Measurements from ENCODE around the gene HIP1R. TPM values are rescaled to one million over a fixed set of nuclear protein-coding genes. Genes with fewer than 3 reads are reported as not detected.
"Not testable (repeated sequence)": the region's sequence is repeated elsewhere in the genome, so short reads cannot be mapped to it uniquely, and the experiment has no call there.

The HIP1R gene
- total RNA-seq, 1 donor from 2014 or later = 33.7 TPM

DNA sequence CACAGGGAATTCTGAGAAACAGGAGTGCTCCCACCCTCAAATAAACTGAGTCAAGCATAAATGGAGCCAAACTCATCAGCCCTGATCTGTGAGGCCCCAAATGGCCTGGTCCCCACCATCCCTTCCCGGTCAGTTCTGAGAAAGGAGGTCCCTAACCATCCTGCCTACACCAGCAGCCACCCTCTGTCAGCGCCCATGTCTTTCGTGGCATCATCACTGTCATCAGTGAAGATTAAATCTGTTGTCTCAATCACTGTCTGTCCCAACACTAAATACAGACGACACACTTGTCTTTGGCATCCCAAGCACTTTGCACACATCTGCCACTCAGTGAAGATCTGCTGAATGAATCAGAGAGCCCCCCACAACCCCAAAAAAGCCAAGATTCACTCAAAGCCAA is 38.3 kb downstream of the HIP1R start:
- DNase-seq = no peak

DNA sequence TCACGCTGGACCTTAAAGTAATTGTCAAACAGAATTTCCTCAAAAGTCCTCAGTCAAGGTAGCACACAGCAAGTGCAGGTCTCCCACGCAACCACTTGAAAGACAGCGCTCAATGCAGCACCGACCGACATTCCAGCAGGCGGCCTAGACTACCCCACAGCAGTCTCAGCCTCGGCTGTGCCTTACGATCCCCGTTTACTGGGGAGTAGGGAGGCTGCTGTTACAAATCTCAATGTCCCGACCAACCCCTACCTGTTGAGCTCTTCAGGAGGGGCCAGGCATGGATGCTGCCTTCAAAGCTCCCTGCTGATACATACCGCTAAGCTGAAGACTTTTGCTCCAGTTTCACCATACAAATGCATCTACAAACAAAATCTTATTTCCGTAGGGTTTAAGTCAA is 38.8 kb downstream of the HIP1R start:
- DNase-seq = no peak

DNA sequence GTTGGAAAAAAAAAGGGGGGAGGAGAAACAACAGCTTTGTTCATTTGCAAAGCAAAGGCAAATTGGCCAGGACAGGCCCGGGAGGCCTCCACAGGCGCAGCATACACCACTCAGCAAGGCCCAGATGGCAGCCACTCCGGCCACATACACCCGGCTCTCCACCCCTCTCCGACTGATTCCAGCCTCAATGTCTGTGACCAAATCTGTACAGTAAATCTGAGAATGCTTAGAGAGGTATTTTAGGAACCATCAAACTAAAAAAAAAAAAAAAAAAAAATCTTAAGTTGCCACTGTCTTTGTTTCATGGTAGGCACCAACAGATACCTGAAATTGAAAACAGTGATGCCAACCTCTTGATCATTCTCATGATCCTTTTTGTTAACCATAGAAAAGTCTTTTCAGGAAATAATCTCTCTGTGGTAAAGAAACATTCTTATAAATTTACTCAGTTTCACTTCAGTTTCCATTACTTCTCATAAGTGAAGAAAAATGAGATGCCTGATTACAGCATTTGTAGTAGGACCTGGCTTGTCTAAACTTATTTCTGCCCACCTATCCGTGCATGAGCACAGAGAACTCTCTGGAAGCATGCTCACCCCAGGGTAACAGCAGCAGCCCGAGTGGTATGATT is 40.4 kb downstream of the HIP1R start:
- no peak for DNase-seq

DNA sequence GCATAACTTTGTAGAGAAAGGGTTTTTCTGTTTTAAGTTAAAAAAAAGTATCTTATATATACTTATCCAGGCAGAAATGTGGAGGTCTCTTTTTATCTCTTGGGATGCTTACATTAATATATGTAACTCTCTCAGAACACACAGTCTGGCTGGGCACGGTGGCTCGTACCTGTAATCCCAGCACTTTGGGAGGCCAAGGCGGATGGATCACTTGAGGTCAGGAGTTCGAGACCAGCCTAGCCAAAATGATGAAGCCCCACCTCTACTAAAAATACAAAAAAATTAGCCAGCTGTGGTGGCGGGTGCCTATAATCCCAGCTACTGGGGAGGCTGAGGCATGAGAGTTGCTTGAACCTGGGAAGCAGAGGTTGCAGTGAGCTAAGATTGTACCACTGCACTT is 41.0 kb downstream of the HIP1R start:
- DNase-seq = not testable (repeated sequence)

DNA sequence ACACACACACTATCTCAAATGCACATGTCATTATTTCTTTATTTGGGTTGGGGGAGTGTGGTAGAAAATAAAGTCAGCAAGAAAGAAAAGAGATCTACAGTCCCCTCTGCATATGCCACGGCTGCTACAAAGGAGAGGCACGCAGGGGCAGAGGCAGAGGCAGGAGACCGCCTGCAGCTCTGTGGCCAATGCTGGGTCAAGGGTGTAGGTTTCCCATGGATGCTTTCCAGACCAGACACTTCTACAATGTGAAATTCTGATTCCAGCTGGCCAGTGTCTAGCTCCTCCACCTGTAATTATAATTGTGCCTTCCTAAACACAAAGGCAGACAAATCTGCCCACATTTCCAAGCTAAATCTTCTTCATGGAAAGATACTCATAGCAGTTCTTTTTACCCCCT is 41.5 kb downstream of the HIP1R start:
- DNase-seq = no peak

DNA sequence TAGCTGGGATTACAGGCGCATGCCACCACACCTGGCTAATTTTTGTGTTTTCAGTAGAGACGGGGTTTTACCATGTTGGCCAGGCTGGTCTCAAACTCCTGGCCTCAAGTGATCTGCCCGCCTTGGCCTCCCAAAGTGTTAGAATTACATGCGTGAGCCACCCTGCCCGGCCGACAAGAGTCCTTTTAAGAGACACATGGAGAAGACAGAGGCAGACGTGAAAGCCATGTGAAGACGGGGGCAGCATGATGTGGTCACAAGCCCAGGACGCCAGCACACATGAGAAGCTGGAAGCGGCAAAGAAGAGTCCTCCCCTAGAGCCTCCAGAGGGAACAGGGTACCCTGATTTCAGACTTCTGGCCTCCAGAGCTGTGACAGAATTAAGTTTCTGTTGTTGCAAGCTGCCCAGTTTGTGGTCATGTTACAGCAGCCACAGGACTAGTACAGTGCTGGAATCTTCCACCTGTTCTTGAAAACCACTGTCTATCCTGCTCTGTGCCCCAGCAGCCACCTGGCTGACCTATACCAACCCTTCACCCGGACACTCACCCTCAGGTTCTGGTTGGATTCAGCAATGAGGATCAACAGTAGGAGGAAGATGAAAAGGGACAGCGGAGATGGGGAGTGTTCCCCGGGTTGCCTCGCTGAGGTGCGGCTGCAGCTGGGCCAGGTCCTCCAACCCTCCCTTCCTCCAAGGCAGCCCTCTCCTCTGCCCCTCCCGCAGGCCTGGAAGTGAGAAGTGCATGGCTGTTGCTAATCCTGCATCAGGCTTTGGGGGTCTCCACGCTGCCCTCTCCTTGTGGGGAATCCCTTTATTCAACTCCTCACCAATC is 43.7 kb downstream of the HIP1R start:
- no peak for DNase-seq

DNA sequence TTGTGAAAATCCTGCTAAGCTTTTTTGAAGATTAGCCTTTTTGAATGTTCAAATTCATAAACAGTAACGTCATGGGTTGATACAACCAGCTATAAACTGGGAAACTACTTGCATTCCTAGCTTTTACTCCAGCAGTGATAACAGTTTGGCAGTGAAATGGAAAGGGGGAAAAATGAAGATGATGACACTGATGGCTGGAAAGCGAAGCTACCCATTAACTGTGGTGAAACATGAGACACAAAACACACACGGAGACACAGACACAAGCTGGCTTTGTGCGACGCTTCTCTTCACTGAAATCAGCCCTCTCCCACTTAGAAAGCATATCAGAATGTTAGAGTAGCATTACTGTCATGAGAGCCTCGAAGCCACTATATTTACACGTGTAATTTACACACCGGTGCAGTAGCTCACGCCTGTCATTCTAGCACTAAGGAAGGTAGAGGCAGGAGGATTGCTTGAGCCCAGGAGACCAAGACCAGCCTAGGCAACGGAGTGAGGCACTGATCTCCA is 45.0 kb downstream of the HIP1R start:
- DNase-seq = peak; percentile 22

DNA sequence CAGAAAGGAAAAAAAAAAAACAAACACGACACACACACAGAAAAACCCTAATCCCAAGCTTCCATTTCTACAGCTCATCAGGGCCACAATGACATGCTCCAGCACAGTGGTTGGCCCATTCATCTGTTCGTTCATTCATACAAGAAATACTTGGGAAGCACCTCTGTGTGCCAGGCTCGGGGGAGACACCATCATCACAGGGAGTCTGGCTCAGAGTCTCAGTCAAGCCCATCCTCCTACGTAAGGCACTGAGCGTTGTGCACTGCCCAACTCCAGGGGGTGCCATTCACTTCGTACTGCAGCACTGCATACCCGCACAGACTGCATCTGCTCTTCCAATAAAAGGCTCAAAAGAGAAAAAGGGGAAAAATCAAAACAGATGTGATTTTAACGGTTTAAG is 45.4 kb downstream of the HIP1R start:
- DNase-seq = peak; percentile 54

DNA sequence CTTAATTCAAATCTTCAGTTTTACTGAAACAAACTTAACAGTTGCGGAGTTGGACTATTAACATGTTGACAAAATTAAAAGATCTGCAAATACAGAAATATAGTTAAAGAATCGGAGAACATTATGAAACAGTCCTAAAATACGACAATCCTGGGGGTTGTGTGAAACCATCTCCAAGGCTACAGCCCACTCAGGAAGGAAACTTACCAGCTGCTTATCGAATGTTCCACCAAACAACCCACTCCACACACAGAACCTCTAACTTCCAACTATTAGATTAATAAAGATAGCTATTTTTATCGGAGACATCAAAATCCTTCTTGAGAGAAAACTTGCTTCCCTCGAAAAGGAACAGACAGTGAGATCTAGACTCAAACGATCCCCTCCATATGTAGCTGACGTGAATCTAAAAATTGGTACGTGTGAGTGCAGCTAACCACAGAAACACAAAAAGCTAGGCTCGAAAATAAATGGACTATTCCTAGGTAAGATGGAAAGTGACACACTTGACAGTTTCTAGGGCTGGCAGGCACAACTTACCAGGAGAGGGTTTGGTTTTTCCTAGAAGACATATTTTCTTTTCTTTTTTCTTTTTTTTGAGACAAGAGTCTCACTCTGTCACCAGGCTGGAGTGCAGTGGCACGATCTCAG is 47.8 kb downstream of the HIP1R start:
- no peak for DNase-seq

DNA sequence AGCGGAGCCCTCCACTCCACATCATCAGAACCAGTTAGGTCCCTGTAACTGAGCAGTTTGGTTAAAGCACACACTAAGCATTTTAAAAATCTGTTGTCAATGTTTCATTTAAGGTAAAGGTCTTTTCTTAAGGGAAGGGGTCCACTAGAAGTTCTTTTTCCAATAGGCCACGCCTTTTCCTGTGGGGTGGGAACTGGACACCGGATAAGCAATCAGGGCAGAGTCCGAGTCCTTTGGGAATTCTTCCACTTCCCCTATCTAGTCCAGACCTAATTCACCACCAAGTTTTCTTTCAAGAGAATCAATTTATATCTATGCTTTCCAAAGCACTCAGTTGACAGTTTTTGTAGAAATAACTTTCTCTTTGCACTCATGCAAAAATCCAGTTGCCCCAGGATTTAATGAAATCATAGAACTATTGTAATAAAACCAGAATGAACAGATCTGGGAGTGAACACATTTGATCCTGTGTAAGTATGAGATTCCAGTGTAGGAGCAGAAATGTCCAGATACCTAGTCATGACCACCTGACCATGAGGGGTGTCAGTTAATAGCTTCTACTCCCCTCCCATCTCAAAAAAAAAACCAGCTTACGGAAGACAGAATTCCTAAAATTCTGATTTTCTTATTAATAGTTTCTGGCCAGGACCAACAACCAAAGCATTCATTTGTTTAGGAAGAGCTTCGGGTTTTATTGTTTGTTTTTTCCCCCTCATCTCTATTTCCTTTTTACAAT is 49.0 kb downstream of the HIP1R start:
- no peak for DNase-seq

DNA sequence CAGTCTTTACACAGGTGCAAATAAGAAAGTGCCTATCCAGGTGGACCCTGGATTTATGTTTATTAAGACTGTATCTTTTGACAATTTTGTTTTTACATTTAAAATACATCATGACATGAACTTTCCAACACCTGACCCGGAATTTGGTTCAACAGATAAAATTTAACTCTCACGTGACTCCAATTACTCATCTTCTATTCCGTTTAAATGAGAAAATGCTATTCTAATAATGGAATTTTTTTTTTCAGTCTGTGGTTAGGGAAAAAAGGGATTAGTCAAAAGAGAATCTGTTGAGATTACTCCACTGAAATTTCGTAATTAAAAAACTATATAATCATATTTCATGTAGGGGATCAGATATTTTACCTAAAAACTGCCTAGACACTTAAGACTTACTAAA is 49.6 kb downstream of the HIP1R start:
- DNase-seq = no peak

DNA sequence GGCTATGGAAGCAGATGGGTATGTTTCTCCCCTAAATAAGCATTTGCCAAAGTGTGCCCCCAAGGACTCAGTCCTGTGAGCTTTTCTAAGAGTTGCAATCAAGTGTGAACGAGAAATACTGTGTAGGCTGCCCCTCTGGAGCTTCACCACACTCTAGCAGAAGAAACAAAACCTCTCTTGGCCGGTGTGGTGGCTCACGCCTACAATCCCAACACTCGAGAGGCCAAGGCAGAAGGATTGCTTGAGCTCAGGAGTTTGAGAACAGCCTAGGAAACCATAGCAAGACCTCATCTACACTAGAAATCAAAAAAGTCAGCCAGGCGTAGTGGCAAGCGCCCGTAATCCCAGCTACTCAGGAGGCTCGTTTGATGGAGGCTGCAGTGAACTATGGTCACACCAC is 50.9 kb downstream of the HIP1R start:
- DNase-seq = no peak

DNA sequence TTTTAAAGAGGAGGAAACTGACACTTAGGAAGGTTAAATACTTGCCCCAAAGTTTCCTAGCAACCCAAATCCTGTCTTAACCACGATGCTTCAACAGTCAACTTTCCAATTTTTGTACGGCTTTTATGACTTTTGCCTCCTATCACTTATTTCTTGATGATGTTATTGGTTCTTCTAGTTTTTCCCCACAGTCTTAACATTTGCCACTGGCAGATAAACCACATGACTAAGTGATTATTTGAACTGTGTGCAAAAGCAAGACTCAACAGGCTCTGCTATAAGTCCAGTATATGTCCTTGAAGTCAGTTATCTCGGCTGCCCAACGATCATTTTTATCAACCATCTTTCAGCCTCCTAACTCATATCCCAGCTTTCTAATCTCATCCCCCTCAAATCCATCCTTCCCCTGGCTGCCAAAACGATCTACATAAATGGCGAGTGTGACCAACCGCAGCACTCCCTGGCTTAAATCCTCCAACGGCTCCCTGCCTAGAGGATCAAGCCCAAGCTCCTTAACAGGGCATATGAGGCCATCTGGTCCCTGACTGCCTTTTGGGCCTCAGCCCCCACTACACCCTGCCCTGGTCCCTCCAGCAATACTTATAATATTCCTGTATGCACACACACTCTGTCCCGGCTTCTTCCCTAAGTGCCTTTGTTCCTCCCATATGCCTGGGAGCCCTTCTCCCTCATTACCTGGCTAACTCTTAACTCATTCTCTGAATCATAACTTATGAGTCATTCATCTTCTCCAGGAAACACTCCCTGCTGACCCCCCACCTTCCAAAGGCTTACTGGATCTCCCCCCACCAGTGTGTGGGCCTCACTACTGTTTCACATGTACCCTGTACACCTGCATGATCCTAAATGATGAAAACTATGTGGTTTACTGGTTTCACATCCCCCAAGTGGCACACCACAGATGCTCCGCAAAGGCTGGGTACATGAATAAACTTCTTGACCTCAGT is 51.9 kb downstream of the HIP1R start:
- no peak for DNase-seq

DNA sequence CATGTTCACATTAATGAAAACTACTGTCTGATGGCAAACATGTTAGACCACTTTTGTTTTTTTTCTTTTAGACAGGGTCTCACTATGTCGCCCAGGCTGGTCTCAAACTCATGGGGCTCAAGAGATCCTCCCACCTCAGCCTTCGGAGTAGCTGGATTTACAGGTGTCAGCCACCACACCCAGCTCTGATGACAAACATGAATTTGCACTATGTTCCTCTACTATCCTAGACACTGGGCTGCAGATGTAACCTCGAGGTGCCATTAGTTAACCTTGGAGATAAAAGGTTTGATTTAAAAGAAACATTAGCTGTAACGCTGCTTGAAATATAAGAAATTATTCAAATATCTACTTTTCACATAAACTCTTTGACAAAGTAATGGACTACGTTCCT is 52.6 kb downstream of the HIP1R start:
- DNase-seq = no peak

DNA sequence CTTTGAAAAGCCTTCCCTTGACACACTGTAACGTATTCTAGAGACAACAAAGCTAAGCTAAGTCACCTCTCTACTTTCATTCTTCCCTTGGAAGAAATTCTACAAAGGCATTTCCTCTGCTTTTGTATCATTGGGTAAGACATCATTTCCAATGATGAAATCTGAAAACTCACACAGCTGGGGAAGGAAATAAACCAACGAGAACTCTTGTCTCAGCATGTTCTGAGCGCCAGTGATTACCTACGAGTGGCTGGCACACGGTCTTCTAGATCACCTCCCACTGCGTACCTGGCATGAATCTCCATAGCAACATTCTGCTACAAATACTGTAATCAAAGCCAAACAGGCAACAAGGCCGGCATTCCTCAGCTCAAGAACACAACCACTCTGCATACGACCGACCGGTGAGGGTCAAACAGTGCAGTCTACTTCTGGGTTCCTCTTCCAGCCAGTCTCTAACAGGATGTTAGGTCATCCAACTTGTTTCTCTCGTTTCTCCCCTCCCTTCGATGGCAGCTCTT is 53.0 kb downstream of the HIP1R start:
- DNase-seq = peak; percentile 84

DNA sequence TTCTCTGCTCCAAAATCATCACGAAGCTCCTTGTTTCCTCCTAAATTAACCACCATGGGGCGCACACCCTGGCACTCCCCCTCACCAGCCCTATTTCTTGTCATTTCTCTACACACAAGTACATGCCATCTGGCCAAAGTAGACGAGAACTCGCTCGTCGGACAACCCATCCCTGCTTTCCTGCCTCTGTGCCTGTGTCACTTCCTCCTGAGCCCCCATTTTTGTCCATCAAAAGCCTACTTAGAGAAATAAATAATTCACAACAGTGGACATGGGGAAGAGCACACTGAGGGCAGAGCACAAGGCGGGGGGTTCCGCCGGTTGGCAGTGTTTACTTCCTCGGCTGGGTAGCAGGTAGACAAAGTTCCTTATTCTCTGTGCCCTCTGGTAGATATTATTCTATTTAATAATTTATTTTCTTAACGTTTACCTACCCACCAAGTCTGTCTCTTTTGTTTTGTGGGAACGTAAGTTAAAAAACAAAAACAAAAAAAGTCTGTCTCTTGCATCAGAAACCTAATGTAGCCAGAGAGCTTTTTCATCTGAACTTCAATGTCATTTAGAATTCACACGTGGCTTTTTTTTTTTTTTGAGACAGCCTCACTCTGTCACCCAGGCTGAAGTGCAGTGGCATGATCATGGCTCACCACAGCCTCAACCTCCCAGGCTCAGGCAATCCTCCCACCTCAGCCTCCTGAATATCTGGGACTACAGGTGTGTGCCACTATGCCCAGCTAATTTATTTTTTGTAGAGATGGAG is 54.7 kb downstream of the HIP1R start:
- DNase-seq = no peak

DNA sequence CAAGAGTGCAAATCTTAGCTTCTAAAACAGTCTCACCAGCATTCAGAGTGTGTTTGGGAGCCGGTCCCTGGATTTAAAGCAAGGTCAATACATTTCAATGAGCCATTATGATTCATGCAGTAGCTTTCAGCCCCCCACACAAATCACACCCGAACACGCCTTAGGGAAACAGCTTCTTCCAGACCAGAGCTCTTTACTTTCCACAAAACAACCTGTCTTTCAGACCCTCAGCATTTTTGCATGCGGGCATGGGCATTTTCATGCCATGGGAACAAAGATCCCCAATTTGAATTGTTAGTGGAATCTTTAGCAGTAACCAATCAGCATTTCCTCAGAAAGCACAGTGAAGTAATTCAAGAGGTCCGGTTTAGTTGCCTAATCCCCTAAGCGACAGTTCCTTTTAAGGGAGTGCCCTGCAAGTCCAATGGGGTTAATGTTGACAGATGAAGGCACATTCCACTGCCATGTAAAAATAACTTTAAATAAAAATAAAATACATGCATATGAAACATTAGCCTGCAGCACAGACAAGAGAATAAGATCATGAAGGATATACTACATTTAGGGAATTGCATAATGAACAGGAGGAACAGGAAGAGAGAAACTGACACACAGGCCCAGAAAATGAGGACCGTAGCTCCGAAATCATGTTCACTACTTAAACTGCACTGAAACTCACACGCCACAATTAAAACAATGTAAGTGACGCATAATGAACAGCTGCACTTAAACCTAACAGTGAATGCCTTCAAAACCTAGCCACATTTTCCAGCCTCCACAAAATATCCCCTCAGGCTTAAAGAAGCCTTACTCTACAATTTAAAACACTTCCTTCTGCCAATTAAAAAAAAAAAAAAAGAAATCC is 56.6 kb downstream of the HIP1R start:
- DNase-seq = peak; percentile 70

DNA sequence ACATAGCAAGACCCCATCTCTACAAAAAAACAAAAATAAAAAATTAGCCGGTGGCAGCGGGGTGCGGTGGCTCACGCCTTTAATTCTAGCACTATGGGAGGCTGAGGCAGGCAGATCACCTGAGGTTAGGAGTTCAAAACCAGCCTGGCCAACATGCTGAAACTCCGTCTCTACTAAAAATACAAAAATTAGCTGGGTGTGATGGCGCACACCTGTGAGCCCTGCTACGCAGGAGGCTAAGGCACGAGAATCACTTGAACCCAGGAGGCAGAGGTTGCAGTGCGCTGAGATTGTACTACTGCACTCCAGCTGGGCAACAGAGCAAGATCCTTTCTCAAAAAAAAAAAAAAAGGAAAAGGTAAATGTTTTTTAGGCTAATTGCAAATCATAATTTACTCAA is 57.5 kb downstream of the HIP1R start:
- DNase-seq = not testable (repeated sequence)
